HEK293 (cell line): Measurements from ENCODE around the gene ZNHIT3.

Experiments used
- BCL11B ChIP-seq: fragments of 450-650 bp; formaldehyde crosslinking; IDR thresholded peaks from 2 replicates; pipeline ENCODE4 v1.5.1; 2016; ENCODE audit warnings: low read depth, missing biosample characterization, missing genetic modification characterization
- EGR2 ChIP-seq: fragments of 450-650 bp; formaldehyde crosslinking; IDR thresholded peaks from 2 replicates; pipeline ENCODE4 v1.5.1; 2016; ENCODE audit warnings: low read depth, missing biosample characterization, missing genetic modification characterization
- ELK4 ChIP-seq: IDR thresholded peaks from 2 replicates; pipeline ENCODE4 v1.6.1; 2011; ENCODE audit warnings: mild to moderate bottlenecking, low read depth, low read length, borderline replicate concordance
- HOXC10 ChIP-seq: sonication (generic); formaldehyde crosslinking; IDR thresholded peaks from 2 replicates; pipeline ENCODE4 v1.8.1; 2023; ENCODE audit warnings: mild to moderate bottlenecking, missing genetic modification reagents
- KLF1 ChIP-seq: fragments of 450-650 bp; formaldehyde crosslinking; IDR thresholded peaks from 2 replicates; pipeline ENCODE4 v1.5.1; 2016; ENCODE audit warnings: missing biosample characterization, missing genetic modification characterization
- OSR2 ChIP-seq: fragments of 450-650 bp; formaldehyde crosslinking; IDR thresholded peaks from 2 replicates; pipeline ENCODE4 v1.5.1; 2016; ENCODE audit warnings: missing biosample characterization, missing genetic modification characterization
- SP3 ChIP-seq: fragments of 450-650 bp; formaldehyde crosslinking; IDR thresholded peaks from 2 replicates; pipeline ENCODE4 v1.5.1; 2016; ENCODE audit warnings: missing biosample characterization, missing genetic modification characterization
- ZBTB20 ChIP-seq: fragments of 450-650 bp; formaldehyde crosslinking; IDR thresholded peaks from 2 replicates; pipeline ENCODE4 v1.5.1; 2016; ENCODE audit warnings: missing biosample characterization, missing genetic modification characterization
- ZBTB48 ChIP-seq: fragments of 450-650 bp; formaldehyde crosslinking; IDR thresholded peaks from 2 replicates; pipeline ENCODE4 v1.5.1; 2016; ENCODE audit warnings: missing biosample characterization, missing genetic modification characterization
- ZFP37 ChIP-seq: fragments of 450-650 bp; formaldehyde crosslinking; IDR thresholded peaks from 2 replicates; pipeline ENCODE4 v1.5.1; 2016; ENCODE audit warnings: missing biosample characterization, missing genetic modification characterization
- ZNF138 ChIP-seq: fragments of 450-650 bp; formaldehyde crosslinking; IDR thresholded peaks from 2 replicates; pipeline ENCODE4 v1.5.1; 2016; ENCODE audit warnings: missing biosample characterization, missing genetic modification characterization, borderline replicate concordance
- ZNF169 ChIP-seq: fragments of 450-650 bp; formaldehyde crosslinking; IDR thresholded peaks from 2 replicates; pipeline ENCODE4 v1.5.1; 2016; ENCODE audit warnings: missing biosample characterization, missing genetic modification characterization
- ZNF175 ChIP-seq: fragments of 450-650 bp; formaldehyde crosslinking; IDR thresholded peaks from 2 replicates; pipeline ENCODE4 v1.5.1; 2016; ENCODE audit warnings: missing biosample characterization, missing genetic modification characterization
- ZNF19 ChIP-seq: fragments of 450-650 bp; formaldehyde crosslinking; IDR thresholded peaks from 2 replicates; pipeline ENCODE4; 2016; ENCODE audit warnings: missing biosample characterization, missing genetic modification characterization, low read depth
- ZNF2 ChIP-seq: fragments of 450-650 bp; formaldehyde crosslinking; IDR thresholded peaks from 2 replicates; pipeline ENCODE4 v1.5.1; 2016; ENCODE audit warnings: missing biosample characterization, missing genetic modification characterization
- ZNF221 ChIP-seq: fragments of 450-650 bp; formaldehyde crosslinking; IDR thresholded peaks from 2 replicates; pipeline ENCODE4 v1.5.1; 2017; ENCODE audit warnings: missing biosample characterization, missing genetic modification characterization, borderline replicate concordance
- ZNF239 ChIP-seq: fragments of 450-650 bp; formaldehyde crosslinking; IDR thresholded peaks from 2 replicates; pipeline ENCODE4 v1.5.1; 2016; ENCODE audit warnings: missing biosample characterization, missing genetic modification characterization
- ZNF311 ChIP-seq: fragments of 450-650 bp; formaldehyde crosslinking; IDR thresholded peaks from 2 replicates; pipeline ENCODE4 v1.5.1; 2017; ENCODE audit warnings: missing biosample characterization, missing genetic modification characterization, borderline replicate concordance
- ZNF324 ChIP-seq: fragments of 450-650 bp; formaldehyde crosslinking; IDR thresholded peaks from 2 replicates; pipeline ENCODE4 v1.5.1; 2016; ENCODE audit warnings: missing biosample characterization, missing genetic modification characterization
- ZNF354C ChIP-seq: fragments of 450-650 bp; formaldehyde crosslinking; IDR thresholded peaks from 2 replicates; pipeline ENCODE4 v1.5.1; 2016; ENCODE audit warnings: missing biosample characterization, missing genetic modification characterization, low read depth, borderline replicate concordance
- ZNF416 ChIP-seq: fragments of 450-650 bp; formaldehyde crosslinking; IDR thresholded peaks from 2 replicates; pipeline ENCODE4 v1.5.1; 2016; ENCODE audit warnings: missing biosample characterization, missing genetic modification characterization
- ZNF571 ChIP-seq: fragments of 450-650 bp; formaldehyde crosslinking; IDR thresholded peaks from 2 replicates; pipeline ENCODE4 v1.5.0; 2017; ENCODE audit warnings: missing biosample characterization, missing genetic modification characterization
- ZNF600 ChIP-seq: fragments of 450-650 bp; formaldehyde crosslinking; IDR thresholded peaks from 2 replicates; pipeline ENCODE4 v1.5.1; 2016; ENCODE audit warnings: missing biosample characterization, missing genetic modification characterization
- ZNF639 ChIP-seq: fragments of 450-650 bp; formaldehyde crosslinking; IDR thresholded peaks from 2 replicates; pipeline ENCODE4 v1.5.1; 2016; ENCODE audit warnings: missing biosample characterization, missing genetic modification characterization
- ZNF707 ChIP-seq: fragments of 450-650 bp; formaldehyde crosslinking; IDR thresholded peaks from 2 replicates; pipeline ENCODE4 v1.5.1; 2016; ENCODE audit warnings: missing biosample characterization, missing genetic modification characterization
- ZNF843 ChIP-seq: fragments of 450-650 bp; formaldehyde crosslinking; IDR thresholded peaks from 2 replicates; pipeline ENCODE4 v1.5.1; 2016; ENCODE audit warnings: missing biosample characterization, missing genetic modification characterization
- ZXDB ChIP-seq: fragments of 450-650 bp; formaldehyde crosslinking; IDR thresholded peaks from 2 replicates; pipeline ENCODE4 v1.5.1; 2016; ENCODE audit warnings: missing biosample characterization, missing genetic modification characterization
- TF ChIP-seq, protein P1 (sequence below): fragments of 450-650 bp; formaldehyde crosslinking; IDR thresholded peaks from 2 replicates; pipeline ENCODE4 v1.5.1; 2017; ENCODE audit warnings: missing biosample characterization, missing genetic modification characterization
- TF ChIP-seq, protein P2 (sequence below): fragments of 450-650 bp; formaldehyde crosslinking; IDR thresholded peaks from 2 replicates; pipeline ENCODE4 v1.5.1; 2016; ENCODE audit warnings: missing biosample characterization, missing genetic modification characterization, low read depth
- TF ChIP-seq, protein P3 (sequence below): fragments of 450-650 bp; formaldehyde crosslinking; IDR thresholded peaks from 2 replicates; pipeline ENCODE4 v1.5.1; 2017; ENCODE audit warnings: missing biosample characterization, missing genetic modification characterization
- TF ChIP-seq, protein P4 (sequence below): fragments of 450-650 bp; formaldehyde crosslinking; IDR thresholded peaks from 2 replicates; pipeline ENCODE4 v1.5.1; 2016; ENCODE audit warnings: missing biosample characterization, missing genetic modification characterization, borderline replicate concordance

ZNHIT3 gene

DNA sequence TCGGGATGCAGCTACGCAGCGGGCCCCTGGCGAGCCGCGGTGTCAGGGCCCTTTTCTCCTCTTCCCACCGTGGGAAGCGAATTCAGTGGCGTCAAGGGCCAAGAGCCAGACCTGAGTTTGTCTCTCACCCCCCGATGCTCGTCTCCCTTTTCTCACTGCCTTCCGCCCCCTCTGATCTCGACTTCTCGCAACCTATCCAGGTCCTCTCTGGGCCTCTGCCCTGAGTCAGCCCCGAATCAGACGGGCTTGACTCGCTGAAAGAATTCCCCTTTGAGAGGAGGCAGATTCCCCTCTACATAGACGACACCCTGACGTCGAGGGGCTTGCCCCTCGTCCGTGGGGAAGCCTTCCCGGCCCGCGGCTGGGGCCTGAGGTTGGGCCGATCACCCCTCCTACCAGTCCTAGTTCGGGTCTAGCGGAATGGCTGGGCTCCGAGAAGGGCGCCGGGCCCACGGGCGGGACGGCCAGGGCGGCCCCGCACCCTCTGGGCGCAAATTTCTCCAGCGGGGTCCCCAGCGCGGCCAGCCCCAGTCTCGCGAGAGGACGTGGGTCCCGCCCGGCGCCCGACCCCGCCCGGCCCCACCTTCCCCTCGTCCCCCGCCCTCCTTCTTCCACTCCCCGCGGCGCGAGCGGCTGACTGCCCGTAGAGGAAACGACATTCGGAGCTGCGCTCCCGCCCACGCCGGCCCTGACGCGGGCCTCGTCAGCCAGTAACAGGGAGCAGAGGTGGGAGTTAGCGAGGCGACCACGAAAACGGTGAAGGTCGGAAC lies 58.0 kb downstream of the ZNHIT3 start, which contains the start of gene GGNBP2 (continued):
- peak; percentile 89 for TF ChIP-seq KLF1 (tag by site-specific recombination)
- no peak for TF ChIP-seq ZNF169
- TF ChIP-seq ZNF239 (tag by site-specific recombination), result no peak
- no peak for TF ChIP-seq ZNF19
- TF ChIP-seq ZNF639 (tag by site-specific recombination), result 0 out of 2 replicates have a peak, but pooled peaks have one; percentile 11
- TF ChIP-seq ELK4, result no peak
- TF ChIP-seq, protein P1, sequence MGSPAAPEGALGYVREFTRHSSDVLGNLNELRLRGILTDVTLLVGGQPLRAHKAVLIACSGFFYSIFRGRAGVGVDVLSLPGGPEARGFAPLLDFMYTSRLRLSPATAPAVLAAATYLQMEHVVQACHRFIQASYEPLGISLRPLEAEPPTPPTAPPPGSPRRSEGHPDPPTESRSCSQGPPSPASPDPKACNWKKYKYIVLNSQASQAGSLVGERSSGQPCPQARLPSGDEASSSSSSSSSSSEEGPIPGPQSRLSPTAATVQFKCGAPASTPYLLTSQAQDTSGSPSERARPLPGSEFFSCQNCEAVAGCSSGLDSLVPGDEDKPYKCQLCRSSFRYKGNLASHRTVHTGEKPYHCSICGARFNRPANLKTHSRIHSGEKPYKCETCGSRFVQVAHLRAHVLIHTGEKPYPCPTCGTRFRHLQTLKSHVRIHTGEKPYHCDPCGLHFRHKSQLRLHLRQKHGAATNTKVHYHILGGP, result no peak
- TF ChIP-seq ZNF600 (tag by site-specific recombination), result peak; percentile 36
- TF ChIP-seq ZFP37, result peak; percentile 63
- no peak for TF ChIP-seq ZNF311 (tag by site-specific recombination)
- TF ChIP-seq OSR2, result no peak
- TF ChIP-seq SP3, result peak; percentile 80
- TF ChIP-seq, protein P2, sequence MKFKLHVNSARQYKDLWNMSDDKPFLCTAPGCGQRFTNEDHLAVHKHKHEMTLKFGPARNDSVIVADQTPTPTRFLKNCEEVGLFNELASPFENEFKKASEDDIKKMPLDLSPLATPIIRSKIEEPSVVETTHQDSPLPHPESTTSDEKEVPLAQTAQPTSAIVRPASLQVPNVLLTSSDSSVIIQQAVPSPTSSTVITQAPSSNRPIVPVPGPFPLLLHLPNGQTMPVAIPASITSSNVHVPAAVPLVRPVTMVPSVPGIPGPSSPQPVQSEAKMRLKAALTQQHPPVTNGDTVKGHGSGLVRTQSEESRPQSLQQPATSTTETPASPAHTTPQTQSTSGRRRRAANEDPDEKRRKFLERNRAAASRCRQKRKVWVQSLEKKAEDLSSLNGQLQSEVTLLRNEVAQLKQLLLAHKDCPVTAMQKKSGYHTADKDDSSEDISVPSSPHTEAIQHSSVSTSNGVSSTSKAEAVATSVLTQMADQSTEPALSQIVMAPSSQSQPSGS, result no peak
- no peak; the same call in 1 of the 2 replicates for TF ChIP-seq ZNF2 (tag by site-specific recombination)
- TF ChIP-seq ZNF175 (tag by site-specific recombination), result no peak
- TF ChIP-seq HOXC10 (CRISPR knock-in tag), result 0 out of 2 replicates have a peak, but pooled peaks have one; percentile 57
- TF ChIP-seq ZBTB48 (tag by site-specific recombination), result 0 out of 2 replicates have a peak, but pooled peaks have one; percentile 30
- TF ChIP-seq ZNF843 (tag by site-specific recombination), result 0 out of 2 replicates have a peak, but pooled peaks have one; percentile 44
- no peak for TF ChIP-seq ZNF571 (tag by site-specific recombination)
- TF ChIP-seq, protein P3, sequence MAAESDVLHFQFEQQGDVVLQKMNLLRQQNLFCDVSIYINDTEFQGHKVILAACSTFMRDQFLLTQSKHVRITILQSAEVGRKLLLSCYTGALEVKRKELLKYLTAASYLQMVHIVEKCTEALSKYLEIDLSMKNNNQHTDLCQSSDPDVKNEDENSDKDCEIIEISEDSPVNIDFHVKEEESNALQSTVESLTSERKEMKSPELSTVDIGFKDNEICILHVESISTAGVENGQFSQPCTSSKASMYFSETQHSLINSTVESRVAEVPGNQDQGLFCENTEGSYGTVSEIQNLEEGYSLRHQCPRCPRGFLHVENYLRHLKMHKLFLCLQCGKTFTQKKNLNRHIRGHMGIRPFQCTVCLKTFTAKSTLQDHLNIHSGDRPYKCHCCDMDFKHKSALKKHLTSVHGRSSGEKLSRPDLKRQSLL (tag by site-specific recombination), result no peak
- TF ChIP-seq EGR2 (tag by site-specific recombination), result peak; percentile 34; the same call in 1 of the 2 replicates
- TF ChIP-seq, protein P4, sequence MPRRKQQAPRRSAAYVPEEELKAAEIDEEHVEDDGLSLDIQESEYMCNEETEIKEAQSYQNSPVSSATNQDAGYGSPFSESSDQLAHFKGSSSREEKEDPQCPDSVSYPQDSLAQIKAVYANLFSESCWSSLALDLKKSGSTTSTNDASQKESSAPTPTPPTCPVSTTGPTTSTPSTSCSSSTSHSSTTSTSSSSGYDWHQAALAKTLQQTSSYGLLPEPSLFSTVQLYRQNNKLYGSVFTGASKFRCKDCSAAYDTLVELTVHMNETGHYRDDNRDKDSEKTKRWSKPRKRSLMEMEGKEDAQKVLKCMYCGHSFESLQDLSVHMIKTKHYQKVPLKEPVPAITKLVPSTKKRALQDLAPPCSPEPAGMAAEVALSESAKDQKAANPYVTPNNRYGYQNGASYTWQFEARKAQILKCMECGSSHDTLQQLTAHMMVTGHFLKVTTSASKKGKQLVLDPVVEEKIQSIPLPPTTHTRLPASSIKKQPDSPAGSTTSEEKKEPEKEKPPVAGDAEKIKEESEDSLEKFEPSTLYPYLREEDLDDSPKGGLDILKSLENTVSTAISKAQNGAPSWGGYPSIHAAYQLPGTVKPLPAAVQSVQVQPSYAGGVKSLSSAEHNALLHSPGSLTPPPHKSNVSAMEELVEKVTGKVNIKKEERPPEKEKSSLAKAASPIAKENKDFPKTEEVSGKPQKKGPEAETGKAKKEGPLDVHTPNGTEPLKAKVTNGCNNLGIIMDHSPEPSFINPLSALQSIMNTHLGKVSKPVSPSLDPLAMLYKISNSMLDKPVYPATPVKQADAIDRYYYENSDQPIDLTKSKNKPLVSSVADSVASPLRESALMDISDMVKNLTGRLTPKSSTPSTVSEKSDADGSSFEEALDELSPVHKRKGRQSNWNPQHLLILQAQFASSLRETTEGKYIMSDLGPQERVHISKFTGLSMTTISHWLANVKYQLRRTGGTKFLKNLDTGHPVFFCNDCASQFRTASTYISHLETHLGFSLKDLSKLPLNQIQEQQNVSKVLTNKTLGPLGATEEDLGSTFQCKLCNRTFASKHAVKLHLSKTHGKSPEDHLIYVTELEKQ (tag by site-specific recombination), result no peak
- TF ChIP-seq ZBTB20 (tag by site-specific recombination), result peak; percentile 89
- no peak for TF ChIP-seq ZNF221 (tag by site-specific recombination)
- no peak for TF ChIP-seq ZNF324 (tag by site-specific recombination)
- no peak for TF ChIP-seq ZNF707 (tag by site-specific recombination)
- peak; percentile 79; the same call in 1 of the 2 replicates for TF ChIP-seq ZXDB (tag by site-specific recombination)
- no peak for TF ChIP-seq ZNF138 (tag by site-specific recombination)
- no peak for TF ChIP-seq ZNF354C (tag by site-specific recombination)
- no peak for TF ChIP-seq ZNF416 (tag by site-specific recombination)
- TF ChIP-seq BCL11B (tag by site-specific recombination), result peak; percentile 74; the same call in 1 of the 2 replicates
